ENCODE data around the gene UBE2E1. TPM values are rescaled to one million over a fixed set of nuclear protein-coding genes. Genes with fewer than 3 reads are reported as not detected.

UBE2E1 gene
- total and polyA plus RNA-seq, 2 experiments from 2014 or later, result 39.9 to 120 TPM

- Mint-ChIP-seq H3K9me3 (no peaks in the 10 kb centered on the region), H3K36me3 (ENCODE audit: low read depth) (peaks cover 7% of the 10 kb centered on the region; the same call in 1 of the 3 replicates), H3K4me3 (no peak overlapping the region), H3K4me1 (peaks cover 60% of the 10 kb centered on the region), H3K27me3 (ENCODE audit: insufficient read depth, low read depth, poor library complexity) (peaks cover 9% of the 10 kb centered on the region), H3K27ac (peak overlapping the region; percentile 85; the same call in 1 of the 2 replicates)
- no peaks in the 10 kb centered on the region for H3F3A ChIP-seq (replicated peaks; ENCODE audit: low read depth)
- H3K4me1 ChIP-seq (ENCODE audit: insufficient read depth), result peaks cover 26% of the 10 kb centered on the region
- H3K79me2 ChIP-seq (replicated peaks; ENCODE audit: insufficient read depth), result peaks cover 99% of the 10 kb centered on the region
- H3K36me3 ChIP-seq (ENCODE audit: insufficient read depth), result no peaks in the 10 kb centered on the region
- H3K4me3 ChIP-seq, result no peak overlapping the region
- no peaks in the 10 kb centered on the region for H3K9me2 ChIP-seq (ENCODE audit: insufficient read depth)
- H3K27ac ChIP-seq (ENCODE audit: low read depth), result no peak overlapping the region
- H2AFZ ChIP-seq, result no peak overlapping the region
- DNase-seq (ENCODE audit: low spot score) (no peak), ATAC-seq (no peak)
- no peaks in the 10 kb centered on the region for H3K27me3 ChIP-seq (ENCODE audit: insufficient read depth)
- no peak overlapping the region for H3K4me2 ChIP-seq
- H4K20me1 ChIP-seq (replicated peaks; ENCODE audit: insufficient read depth), result peaks cover 38% of the 10 kb centered on the region
- TF ChIP-seq ZNF114 (CRISPR knock-in tag; IDR thresholded peaks at IDR 0.05), result no peak
- no peak for TF ChIP-seq ZNF331 (CRISPR knock-in tag; IDR thresholded peaks at IDR 0.05; ENCODE audit: low read depth)
- TF ChIP-seq REST (IDR thresholded peaks at IDR 0.05; ENCODE audit: unreplicated experiment), result no peak
Measured at GRCh38 chr3:23830869-23831484, 25.2 kb downstream of the UBE2E1 start.

GRCh38 chr3:23831517-23832394, 26.0 kb downstream of the UBE2E1 start:
- peaks cover 30% of the 10 kb centered on the region; the same call in 1 of the 2 replicates for H4K20me1 ChIP-seq (replicated peaks; ENCODE audit: insufficient read depth)
- no peak overlapping the region; the same call in 1 of the 2 replicates for H3K27ac ChIP-seq (ENCODE audit: low read depth)
- H3K4me1 ChIP-seq (ENCODE audit: insufficient read depth), result peaks cover 18% of the 10 kb centered on the region
- no peaks in the 10 kb centered on the region for H3F3A ChIP-seq (replicated peaks; ENCODE audit: low read depth)
- TF ChIP-seq CTCF (conservative IDR thresholded peaks at IDR 0.05; ENCODE audit: low read depth in 2 of 2) (no peak), JUNB (IDR thresholded peaks at IDR 0.05; ENCODE audit: unreplicated experiment) (no peak), EZH2phosphoT487 (IDR thresholded peaks at IDR 0.05; ENCODE audit: unreplicated experiment) (no peak), STAT1 (IDR thresholded peaks at IDR 0.05; ENCODE audit: unreplicated experiment) (no peak), ETS1 (IDR thresholded peaks at IDR 0.05) (no peak), NANOG (IDR thresholded peaks at IDR 0.05; ENCODE audit: borderline replicate concordance) (no peak), ZNF331 (CRISPR knock-in tag; IDR thresholded peaks at IDR 0.05; ENCODE audit: low read depth) (no peak), EZH2 (IDR thresholded peaks at IDR 0.05; ENCODE audit: low read depth, unreplicated experiment) (no peak)
- no peaks in the 10 kb centered on the region for H3K9me3 Mint-ChIP-seq
- no peak for DNase-seq (ENCODE audit: low spot score)
- H3K4me3 ChIP-seq, result no peak overlapping the region
- H3K27me3 ChIP-seq (ENCODE audit: insufficient read depth), result no peaks in the 10 kb centered on the region
- H3K4me1 Mint-ChIP-seq, result peaks cover 59% of the 10 kb centered on the region
- H3K4me3 Mint-ChIP-seq, result no peak overlapping the region
- no peak overlapping the region for H2AFZ ChIP-seq
- no peaks in the 10 kb centered on the region for H3K36me3 ChIP-seq (ENCODE audit: insufficient read depth)
- H3K27ac Mint-ChIP-seq, result peak overlapping the region; percentile 85; the same call in 1 of the 2 replicates
- peaks cover 7% of the 10 kb centered on the region; the same call in 1 of the 3 replicates for H3K36me3 Mint-ChIP-seq (ENCODE audit: low read depth)
- H3K4me2 ChIP-seq, result no peak overlapping the region
- H3K79me2 ChIP-seq (replicated peaks; ENCODE audit: insufficient read depth), result peaks cover 99% of the 10 kb centered on the region
- peaks cover 9% of the 10 kb centered on the region for H3K27me3 Mint-ChIP-seq (ENCODE audit: insufficient read depth, low read depth, poor library complexity)
- no peak for ATAC-seq
- H3K9me2 ChIP-seq (ENCODE audit: insufficient read depth), result no peaks in the 10 kb centered on the region

All from GM23338 (cell line).